ENCODE data around the gene MTMR3.

The MTMR3 gene

DNA sequence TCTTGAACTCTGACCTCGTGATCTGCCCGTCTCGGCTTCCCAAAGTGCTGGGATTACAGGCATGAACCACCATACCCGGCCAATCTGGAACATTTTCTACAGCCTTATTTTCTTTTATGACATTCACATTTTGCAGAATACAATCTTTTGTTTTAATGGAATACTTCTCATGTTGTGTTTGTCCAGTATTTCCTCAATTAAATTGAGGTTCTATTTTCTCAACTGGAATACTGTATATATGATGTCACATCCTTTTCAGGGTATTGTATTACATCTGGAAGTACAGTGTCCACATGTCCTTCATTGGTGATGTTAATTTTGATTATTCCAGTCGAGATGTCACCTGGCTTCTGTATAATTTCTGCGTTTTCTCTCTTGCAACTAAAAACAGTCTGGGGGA is 106.5 kb downstream of the MTMR3 start:
- TF ChIP-seq, protein P1, sequence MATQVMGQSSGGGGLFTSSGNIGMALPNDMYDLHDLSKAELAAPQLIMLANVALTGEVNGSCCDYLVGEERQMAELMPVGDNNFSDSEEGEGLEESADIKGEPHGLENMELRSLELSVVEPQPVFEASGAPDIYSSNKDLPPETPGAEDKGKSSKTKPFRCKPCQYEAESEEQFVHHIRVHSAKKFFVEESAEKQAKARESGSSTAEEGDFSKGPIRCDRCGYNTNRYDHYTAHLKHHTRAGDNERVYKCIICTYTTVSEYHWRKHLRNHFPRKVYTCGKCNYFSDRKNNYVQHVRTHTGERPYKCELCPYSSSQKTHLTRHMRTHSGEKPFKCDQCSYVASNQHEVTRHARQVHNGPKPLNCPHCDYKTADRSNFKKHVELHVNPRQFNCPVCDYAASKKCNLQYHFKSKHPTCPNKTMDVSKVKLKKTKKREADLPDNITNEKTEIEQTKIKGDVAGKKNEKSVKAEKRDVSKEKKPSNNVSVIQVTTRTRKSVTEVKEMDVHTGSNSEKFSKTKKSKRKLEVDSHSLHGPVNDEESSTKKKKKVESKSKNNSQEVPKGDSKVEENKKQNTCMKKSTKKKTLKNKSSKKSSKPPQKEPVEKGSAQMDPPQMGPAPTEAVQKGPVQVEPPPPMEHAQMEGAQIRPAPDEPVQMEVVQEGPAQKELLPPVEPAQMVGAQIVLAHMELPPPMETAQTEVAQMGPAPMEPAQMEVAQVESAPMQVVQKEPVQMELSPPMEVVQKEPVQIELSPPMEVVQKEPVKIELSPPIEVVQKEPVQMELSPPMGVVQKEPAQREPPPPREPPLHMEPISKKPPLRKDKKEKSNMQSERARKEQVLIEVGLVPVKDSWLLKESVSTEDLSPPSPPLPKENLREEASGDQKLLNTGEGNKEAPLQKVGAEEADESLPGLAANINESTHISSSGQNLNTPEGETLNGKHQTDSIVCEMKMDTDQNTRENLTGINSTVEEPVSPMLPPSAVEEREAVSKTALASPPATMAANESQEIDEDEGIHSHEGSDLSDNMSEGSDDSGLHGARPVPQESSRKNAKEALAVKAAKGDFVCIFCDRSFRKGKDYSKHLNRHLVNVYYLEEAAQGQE (IDR thresholded peaks at IDR 0.05; ENCODE audit: insufficient read depth in 1 of 2, low read depth in 2 of 2, low read length in 2 of 2) = no peak
- no peak for TF ChIP-seq SIN3A (IDR thresholded peaks at IDR 0.05; ENCODE audit: borderline replicate concordance, insufficient read depth, low read length)
- TF ChIP-seq FOXP2 (optimal IDR thresholded peaks at IDR 0.05; ENCODE audit: borderline replicate concordance, extremely low read depth, extremely low read length, insufficient read depth) = no peak
- TF ChIP-seq TAF1 (IDR thresholded peaks at IDR 0.05; ENCODE audit: borderline replicate concordance, insufficient read depth, low read length) = no peak
- TF ChIP-seq POLR2AphosphoS5 (IDR thresholded peaks at IDR 0.05; ENCODE audit: low read depth, low read length) = no peak

DNA sequence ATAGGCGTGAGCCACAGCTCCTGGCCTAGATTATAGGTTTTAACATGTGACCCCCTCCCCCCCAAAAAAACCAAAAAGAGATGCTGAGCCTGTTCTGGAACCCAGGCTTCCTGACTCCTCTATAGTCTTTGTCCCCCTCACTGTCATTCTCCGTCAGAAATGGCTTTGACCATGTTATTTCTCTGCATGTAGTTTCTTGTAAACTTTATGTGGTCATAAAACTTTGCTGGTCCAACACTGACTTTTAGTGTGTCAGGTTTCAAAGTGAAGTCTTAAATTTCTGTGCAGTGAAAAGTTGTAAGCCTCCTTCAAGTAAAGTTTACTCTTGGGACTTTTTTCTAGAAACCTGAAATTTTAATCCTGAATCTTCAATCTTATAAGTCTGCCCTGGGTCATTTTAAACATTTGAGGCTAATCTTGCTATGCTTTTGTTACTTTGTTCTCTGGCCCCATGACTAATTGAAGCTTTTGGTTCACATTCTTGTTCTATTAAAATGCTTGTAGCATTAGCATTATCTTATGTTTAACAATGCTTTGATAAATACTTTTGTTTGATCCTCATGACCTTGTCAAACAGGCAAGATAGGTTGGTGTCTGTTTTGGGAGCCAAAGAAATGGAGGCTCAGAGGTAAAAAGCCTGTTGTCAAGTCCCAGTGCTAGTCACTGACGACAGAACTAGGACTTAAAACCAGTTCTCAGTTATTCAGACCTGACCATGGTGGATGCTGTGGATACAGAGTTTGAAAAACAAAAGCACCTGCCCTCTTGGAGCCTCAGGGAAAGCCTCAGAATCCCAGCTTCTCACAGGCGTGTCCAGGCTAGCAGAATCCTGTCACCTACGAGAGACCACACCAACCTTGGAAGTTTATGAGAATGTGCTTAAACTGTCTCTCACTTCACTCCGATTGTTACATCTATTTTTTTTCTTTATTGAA is 109.6 kb downstream of the MTMR3 start:
- TF ChIP-seq, protein P1 (IDR thresholded peaks at IDR 0.05; ENCODE audit: insufficient read depth in 1 of 2, low read depth in 2 of 2, low read length in 2 of 2) = no peak
- TF ChIP-seq FOXP2 (optimal IDR thresholded peaks at IDR 0.05; ENCODE audit: borderline replicate concordance, extremely low read depth, extremely low read length, insufficient read depth) (no peak), SIN3A (IDR thresholded peaks at IDR 0.05; ENCODE audit: borderline replicate concordance, insufficient read depth, low read length) (no peak), TAF1 (IDR thresholded peaks at IDR 0.05; ENCODE audit: borderline replicate concordance, insufficient read depth, low read length) (no peak), POLR2AphosphoS5 (IDR thresholded peaks at IDR 0.05; ENCODE audit: low read depth, low read length) (no peak)

GRCh38 chr22:29994027-29994715 is 111.2 kb downstream of the MTMR3 start:
- TF ChIP-seq FOXP2 (optimal IDR thresholded peaks at IDR 0.05; ENCODE audit: borderline replicate concordance, extremely low read depth, extremely low read length, insufficient read depth) (no peak), SIN3A (IDR thresholded peaks at IDR 0.05; ENCODE audit: borderline replicate concordance, insufficient read depth, low read length) (no peak), TAF1 (IDR thresholded peaks at IDR 0.05; ENCODE audit: borderline replicate concordance, insufficient read depth, low read length) (no peak), POLR2AphosphoS5 (IDR thresholded peaks at IDR 0.05; ENCODE audit: low read depth, low read length) (no peak)
- TF ChIP-seq, protein P1 (IDR thresholded peaks at IDR 0.05; ENCODE audit: insufficient read depth in 1 of 2, low read depth in 2 of 2, low read length in 2 of 2) = no peak

- TF ChIP-seq, protein P1 (IDR thresholded peaks at IDR 0.05; ENCODE audit: insufficient read depth in 1 of 2, low read depth in 2 of 2, low read length in 2 of 2) = no peak
- TF ChIP-seq SIN3A (IDR thresholded peaks at IDR 0.05; ENCODE audit: borderline replicate concordance, insufficient read depth, low read length) (no peak), POLR2AphosphoS5 (IDR thresholded peaks at IDR 0.05; ENCODE audit: low read depth, low read length) (no peak), FOXP2 (optimal IDR thresholded peaks at IDR 0.05; ENCODE audit: borderline replicate concordance, extremely low read depth, extremely low read length, insufficient read depth) (no peak), TAF1 (IDR thresholded peaks at IDR 0.05; ENCODE audit: borderline replicate concordance, insufficient read depth, low read length) (no peak)
These were observed 112.0 kb downstream of the MTMR3 start for GRCh38 chr22:29994943-29995342.

Data from PFSK-1 (cell line).